Measurements from ENCODE around the gene NOS1AP.

NOS1AP gene

DNA sequence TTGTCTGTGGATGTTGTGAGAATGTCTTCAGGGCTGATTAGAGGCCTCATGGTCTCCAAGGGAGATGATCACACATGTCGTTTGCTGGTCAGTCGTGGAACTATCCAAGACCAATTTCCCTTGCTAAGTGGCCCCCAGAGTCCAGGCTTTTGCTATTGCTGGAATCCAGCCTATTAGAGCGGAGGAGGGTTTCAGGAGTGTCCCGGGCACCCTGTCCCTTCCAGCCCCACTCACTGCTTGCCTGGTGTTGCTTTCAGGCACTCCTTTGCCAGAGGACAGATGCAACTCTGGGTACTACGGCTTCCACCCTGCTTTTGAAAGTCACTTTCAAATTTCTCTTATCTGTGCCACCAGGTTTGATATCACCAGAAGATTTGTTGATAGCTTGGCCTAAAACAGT, 149.1 kb downstream of the NOS1AP start:
- no peak for DNase-seq (ENCODE audit: low read depth in 2 of 2)

DNA sequence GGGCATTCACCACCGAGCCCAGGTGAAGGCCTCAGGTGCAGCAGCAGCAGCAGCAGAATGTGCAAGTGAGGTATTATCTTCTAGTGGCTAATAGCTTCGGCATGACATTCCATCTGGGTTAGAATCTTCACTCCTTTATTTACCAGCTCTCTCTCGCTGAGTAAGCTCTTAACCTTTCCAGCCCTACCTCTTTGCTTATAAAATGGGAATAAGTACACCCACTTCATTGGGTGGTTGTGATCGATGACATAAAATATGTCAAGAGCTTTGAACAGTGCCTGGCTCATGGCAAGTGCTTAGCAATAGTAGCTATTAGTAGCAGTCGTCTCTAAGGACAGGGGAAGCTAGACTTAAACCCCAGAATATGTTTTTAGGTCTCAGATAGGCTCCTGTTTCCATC, 149.5 kb downstream of the NOS1AP start:
- no peak for DNase-seq (ENCODE audit: low read depth in 2 of 2)

DNA sequence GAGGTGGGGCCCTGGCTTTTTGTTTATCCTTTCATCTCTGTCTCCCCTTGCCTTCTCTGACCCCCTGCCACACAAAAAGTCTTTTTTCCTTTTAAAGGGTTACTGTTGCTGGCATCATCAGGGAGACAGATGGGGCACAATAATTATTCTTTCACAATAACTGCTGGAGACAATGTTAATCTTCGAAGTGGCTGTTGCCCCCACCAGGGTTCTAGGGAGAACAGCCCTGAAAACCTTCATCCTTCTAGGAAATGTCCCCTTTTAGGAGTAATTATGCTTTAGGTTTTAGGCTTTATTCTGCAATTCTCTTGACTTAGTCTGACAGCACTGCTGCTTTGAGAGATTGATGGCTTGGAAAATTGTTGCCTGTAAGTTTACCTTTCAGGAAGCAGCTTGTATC, 150.0 kb downstream of the NOS1AP start:
- no peak for DNase-seq (ENCODE audit: low read depth in 2 of 2)

DNA sequence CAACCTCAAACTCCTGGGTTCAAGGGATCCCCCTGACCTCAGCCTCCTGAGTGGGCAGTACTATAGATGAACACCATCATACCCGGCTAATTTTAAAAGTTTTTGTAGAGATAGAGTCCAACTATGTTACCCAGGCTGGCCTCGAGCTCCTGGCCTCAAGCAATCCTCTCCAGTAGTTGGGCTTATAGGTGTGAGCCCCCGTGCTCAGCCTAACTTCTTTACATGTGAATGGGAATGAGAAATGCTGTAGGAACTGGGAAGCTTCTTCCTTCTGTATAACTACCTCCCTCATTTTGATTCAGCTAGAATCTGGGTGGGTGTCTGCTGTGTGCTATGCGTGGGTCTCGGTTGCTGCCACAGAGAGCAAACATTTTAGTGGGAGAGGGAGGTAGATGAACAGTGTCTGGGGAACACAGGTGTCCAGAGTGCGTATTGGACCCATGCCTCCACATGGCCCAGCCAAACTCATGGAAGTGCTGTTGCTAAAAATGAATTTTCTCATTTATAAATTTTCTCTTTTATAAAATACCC, 150.6 kb downstream of the NOS1AP start:
- DNase-seq (ENCODE audit: low read depth in 2 of 2) = no peak

DNA sequence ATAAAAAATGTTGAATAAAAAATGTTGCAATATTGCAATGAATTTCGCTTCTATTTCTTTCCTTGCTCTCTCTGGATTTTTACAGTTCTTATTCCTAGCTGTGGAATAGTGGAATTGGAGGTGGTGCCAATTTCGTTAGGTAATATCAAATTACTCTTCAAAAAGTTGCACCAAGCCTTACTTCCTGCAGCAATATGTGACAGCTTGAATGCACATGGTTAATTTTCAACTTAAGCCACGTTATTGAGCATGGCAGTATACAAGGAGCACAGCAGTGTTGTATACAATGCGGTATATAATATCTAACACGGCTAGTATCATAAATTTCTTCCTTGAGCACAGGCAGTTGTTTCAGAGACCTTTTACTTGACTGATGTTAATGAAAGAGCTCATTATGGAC, 152.5 kb downstream of the NOS1AP start:
- DNase-seq (ENCODE audit: low read depth in 2 of 2) = no peak

DNA sequence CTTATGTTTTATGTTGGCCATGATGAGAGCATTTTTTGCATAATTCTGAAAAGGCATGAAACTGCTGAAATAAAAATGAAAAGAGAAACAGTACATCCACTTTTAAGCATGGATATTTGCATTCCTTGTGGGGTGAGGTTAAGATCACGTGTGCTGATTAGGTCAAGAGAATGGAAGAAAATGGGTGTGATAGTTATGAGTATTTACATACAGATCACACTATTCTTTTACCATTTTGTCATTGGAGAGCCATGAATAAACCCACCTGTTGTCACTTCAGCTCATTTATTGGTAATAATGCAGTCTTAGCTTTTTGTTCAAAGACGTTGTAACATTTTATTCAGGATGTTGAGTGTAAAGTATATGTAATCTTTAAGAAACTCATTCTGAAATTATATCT, 153.2 kb downstream of the NOS1AP start:
- DNase-seq (ENCODE audit: low read depth in 2 of 2) = no peak

DNA sequence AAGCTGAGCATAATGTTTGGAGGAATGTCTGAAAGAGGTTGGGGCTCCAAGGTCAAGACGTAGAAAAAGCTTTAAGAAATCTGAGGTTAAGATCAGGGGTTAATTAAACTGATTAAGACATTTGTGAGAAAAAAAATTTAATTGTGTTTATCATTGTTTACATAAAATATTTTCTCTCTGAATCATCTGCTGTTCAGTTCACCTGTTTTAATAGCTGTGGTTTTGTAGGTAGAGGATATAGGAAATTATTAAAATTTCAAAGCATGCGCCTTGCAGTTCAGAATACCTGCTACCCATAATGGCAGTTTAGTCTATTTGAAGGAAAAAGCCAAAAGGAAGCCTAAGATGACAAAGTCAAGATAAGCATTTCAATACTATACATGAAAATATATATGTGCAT, 154.0 kb downstream of the NOS1AP start:
- no peak for DNase-seq (ENCODE audit: low read depth in 2 of 2)

DNA sequence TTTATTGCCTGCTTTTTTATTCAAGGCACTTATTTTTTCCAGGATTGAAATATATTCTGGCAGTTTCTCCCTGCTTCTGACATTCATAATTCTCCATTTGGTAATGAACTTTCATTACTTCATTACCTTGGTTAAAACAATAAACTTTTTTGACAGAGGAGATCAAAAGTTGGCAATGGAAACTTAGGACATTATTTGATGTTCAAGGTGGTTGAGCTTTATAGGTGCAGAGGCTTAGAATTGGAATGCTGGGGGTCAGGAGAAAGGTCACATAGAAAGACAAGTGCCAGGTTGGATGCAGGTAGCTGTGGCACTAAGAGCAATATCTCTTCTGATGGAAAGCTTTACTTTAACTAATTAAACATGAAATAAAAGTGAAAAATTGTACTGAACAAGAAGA, 154.8 kb downstream of the NOS1AP start:
- DNase-seq (ENCODE audit: low read depth in 2 of 2) = no peak

DNA sequence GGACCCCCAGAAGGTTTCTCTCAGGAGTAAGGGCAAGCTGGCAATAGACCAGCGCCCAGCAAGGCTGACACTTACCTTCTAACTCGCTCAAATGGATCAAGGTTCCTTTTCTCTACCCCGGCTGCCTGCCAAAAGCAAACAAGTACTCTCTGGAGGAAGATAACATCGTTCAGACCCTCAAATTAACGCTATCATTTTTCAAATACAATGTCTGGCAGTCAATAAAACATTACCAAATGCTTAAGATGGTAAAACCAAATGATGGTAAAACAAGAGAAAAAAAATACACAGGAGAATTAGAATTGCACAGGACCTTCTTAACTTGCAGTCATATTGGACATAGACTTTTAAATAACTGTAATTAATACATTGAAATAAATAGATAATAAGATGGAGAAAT, 159.1 kb downstream of the NOS1AP start:
- DNase-seq (ENCODE audit: low read depth in 2 of 2) = no peak

DNA sequence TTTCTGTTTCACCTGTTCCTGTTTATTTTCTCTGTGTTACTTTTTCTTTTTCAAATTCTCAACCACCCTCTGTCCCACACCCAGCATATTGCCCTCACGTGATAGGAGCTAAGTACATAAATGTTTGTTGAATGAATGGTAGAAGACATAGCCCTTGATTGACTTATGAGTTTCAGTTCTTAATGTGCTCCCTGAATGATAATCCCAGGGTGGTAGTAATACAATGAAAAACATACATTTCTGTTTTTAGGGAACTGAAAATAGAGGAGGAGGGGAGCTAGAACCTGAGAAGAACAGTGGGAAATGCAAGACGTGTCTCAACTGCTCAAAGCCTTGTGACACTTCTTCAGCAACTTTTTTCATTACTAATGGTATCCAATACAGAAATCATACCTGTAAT, 160.1 kb downstream of the NOS1AP start:
- no peak for DNase-seq (ENCODE audit: low read depth in 2 of 2)

DNA sequence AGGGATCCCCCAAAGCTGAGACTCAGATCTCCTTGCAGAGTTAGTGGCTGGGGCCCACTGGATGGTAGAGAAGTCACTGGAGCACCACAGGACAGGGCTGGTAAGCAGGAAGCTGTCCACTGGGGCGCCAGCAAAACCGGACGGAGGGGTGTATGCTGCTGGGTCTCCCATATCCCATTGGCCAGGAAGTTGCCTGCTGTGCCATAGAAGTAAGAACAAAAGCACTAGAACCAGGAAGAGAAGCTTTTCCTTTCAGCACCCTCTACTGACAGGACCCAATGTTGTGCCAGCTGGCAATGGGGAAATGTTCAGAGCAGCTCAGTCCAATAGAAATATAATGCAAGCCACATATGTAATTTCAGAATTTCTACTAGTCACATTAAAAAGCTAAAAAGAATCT, 160.6 kb downstream of the NOS1AP start:
- no peak for DNase-seq (ENCODE audit: low read depth in 2 of 2)

DNA sequence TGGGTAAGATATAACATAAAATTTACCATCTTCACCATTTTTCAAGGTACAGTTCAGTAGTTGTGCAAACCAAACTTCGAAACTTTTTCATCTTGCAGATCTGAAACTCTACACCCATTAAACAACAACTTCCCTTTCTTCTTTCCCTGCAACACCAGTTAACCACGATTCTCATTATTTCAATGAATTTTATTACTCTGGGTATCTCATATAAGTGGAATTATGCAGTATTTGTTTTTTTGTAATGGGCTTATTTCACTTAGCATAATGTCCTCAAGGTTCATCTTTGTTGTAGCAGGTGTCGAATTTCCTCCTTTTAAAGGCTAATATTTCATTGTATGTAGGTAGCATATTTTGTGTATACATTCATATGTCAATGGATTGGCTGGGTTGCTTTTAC, 161.0 kb downstream of the NOS1AP start:
- DNase-seq (ENCODE audit: low read depth in 2 of 2) = no peak

DNA sequence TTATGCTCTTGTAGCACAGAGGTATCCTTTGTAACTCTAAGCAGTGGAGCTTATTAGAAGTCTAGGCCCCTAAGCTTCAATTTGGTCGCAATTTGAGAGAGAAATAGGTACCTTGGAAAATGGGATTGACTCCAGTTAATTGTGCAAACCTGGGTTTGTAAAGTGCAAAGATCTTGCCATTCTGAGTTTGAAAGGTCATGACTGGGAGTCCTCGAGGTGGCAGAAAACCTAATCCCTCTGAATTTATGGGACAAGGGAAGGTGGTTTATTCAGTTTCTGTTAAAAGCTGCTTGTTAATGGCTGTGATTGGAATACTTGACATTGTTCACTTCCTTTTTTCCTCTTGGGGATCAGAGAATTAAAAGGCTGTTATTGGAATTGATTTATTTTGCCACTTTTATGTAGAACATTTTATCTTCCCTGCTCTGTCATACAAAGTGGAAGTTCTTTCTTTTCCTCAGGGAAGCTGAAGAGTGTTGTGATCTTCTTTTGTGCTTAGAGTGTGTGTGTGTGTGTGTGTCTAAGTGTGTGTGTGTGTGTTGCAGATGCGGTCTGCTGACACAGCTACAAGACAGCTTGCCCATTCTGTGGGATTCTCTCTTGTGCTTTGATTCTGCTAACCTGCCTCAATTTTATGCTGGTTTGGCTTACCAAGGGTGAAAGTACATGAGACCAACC, 162.7 kb downstream of the NOS1AP start:
- DNase-seq (ENCODE audit: low read depth in 2 of 2) = no peak

DNA sequence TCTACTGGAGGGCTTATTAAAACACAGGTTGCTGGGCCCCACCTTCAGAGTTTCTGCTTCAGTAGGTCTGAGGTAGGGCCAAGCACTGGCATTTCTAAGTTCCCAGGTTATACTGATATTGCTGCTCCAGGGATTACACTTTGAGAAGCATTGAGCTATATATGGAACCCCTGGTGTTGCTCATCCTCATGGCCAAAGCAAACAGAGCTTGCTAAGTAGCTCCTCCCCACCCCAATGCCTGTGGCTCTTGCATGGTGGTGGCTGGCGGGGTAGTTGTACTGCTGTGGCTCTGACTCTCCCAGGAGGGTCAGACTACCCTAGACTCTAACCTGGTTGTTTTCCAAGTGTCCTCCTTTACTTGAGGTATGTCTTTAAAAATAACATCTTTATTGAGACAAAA, 163.6 kb downstream of the NOS1AP start:
- no peak for DNase-seq (ENCODE audit: low read depth in 2 of 2)

DNA sequence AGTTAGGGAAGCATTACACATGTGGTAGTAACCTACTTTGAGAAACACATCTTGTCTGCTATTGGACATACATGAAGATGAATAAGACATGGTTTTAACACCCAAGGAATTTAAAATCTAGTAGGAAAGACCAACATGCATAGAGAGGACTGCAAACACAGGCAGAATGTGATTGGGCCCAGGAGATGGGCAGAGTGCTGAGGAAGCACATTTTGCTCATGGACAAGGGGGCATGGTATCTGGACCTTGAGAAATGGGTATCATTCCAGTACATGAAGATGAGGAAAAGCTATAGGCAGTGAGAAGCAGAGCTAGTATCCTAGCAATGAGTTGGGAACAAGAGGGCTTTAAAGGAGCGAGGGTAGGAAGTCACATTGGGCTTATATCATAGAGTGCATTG, 164.4 kb downstream of the NOS1AP start:
- DNase-seq (ENCODE audit: low read depth in 2 of 2) = no peak

DNA sequence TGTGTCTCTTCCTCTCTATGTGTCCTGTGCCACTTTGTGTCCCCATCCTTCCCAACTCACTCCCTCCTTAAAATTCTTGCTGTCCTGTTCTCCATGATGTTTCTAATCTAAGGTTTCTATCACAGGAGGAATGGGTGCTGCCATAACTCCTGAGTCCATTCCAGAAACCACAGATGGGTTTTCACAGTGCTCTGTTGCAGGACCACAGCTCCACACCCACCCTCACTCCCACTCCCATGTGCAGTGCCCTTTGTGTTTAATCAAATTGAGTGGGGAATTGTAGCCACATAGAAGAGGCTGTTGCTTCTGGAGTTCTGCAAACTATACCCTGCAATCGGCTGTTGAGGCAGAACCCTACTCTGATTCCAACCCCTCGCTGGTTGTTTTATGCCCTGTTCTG, 165.1 kb downstream of the NOS1AP start:
- DNase-seq (ENCODE audit: low read depth in 2 of 2) = no peak

DNA sequence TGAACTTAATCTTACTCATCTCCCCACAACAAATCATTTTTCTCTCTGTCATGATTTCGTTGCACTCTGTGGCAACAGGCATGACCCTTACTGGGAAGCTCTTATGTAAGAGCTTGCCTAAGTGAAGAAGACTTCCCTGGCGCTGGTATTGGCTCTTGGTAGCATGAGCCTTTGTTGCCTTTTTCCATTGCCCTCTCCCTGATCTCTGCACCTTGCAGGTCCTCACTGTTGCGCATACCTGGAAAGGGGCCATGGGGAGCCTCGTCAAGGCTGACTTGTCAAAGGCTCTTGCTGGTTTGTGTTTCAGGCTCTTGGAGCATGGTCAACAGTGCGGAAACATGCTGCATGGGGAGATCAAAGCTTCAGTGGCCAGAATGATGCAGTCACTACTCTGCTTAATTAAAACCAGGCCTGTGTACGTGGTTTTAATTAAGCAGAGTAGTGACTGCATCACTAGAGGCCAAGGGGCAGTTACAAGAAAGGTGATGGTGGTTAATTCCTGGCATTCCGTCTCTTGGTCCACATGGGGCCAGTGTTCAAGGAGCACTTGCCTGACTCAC, 165.8 kb downstream of the NOS1AP start:
- DNase-seq (ENCODE audit: low read depth in 2 of 2) = no peak

DNA sequence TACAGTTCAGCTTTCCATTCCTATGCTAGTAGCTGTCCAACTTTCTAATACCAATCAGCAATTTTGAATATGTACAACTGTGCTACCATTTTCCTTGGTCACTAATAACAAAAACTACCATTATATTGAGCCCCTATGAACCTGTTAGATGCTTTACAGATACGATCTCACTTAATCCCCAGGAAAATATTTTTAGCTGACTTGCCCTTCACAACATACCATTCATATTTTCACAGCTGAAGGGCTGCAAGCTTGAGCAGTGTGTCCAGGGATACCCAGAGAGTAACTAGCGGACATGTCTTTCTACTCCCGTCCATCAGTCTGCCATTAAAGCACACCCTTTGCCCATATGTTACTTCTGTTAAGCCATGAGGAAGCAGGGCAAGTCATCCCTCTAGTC, 166.7 kb downstream of the NOS1AP start:
- no peak for DNase-seq (ENCODE audit: low read depth in 2 of 2)

DNA sequence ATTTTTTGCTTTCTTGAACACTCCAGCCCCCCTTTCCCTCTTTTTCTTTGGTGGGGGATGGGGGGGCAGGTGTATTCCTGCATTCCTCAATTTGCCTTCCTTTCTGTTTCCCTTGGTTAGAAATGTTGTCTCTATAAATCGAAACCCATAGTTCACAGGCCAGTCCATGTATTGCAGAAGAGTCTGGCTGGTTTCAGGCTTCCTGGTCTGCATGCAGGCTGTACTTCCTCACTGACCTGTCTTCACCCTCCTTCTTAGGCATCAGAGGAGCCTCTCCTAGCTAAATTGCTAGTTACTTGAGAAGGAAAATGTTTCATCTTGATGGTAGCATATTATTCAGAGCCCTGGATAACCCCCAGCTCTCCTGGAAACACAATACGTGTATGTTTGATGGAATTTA, 167.1 kb downstream of the NOS1AP start:
- no peak for DNase-seq (ENCODE audit: low read depth in 2 of 2)

DNA sequence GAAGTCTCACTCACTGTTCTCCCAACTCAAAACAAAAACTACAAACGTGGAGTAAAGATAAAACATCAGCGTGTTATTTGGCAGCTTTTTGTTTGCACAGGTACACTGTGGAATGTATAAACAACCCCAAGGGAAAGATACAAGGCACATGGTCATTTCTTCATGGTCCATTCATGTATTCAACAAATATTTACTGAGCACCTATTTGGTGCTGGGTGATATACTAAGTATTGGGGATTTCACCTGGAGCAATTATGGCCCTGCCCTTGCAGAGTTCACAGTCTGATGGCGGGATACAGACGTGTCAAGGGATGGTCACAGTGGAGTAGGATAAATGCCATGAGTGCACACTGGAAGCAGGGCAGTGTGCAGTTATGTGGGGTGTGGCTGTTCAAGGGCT, 171.1 kb downstream of the NOS1AP start:
- no peak for DNase-seq (ENCODE audit: low read depth in 2 of 2)

DNA sequence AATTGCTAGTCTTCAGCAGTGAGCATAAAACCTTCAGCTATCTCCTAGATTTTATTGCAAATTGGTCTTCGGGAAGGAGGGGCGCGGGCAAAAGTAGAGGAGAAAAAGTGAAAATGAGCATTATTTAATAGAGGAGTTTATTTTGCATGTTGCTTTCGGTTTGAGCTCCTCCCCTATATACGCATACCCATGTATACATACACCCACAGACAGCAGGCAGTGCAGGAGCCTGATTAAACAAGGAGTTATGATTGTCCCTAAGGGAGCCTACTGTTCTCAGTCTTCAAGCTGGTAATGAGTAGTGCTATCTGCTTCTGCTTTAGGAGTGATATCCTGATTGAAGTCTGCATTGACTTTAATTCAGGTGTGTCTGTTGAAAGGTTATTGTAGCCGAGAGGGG, 173.3 kb downstream of the NOS1AP start:
- no peak for DNase-seq (ENCODE audit: low read depth in 2 of 2)

DNA sequence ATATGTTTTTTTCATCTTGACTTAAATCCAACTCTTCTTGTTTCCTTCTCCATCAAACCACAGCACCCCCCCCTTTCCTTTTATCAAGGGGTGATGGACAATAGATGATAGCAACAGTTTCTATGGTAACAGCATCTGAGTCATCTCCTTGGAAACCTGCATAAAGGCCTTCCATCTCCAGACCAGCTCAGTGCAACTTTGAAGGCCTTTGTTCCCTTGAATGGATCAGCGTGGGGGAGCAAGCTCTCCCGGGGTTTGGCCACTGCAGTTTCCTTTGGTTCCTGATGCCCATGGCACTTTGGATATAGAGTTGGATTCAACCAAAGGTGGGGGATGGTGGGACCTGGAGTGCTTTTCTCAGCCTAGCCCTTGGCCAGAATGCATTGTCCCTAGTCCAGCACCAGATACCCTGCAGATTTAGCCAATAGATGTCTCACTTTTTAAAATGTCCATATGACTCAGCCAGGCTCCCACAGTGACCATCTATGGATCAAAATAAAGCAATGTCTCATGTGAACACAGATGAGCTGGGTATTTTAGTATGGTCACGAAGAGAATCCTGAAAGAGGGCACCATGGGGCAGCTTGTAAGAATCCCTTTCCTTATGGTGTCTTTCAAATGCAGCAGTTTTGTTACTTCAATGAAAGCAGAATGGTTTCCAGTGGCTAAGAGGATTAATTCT, 179.5 kb downstream of the NOS1AP start:
- DNase-seq (ENCODE audit: low read depth in 2 of 2) = no peak

DNA sequence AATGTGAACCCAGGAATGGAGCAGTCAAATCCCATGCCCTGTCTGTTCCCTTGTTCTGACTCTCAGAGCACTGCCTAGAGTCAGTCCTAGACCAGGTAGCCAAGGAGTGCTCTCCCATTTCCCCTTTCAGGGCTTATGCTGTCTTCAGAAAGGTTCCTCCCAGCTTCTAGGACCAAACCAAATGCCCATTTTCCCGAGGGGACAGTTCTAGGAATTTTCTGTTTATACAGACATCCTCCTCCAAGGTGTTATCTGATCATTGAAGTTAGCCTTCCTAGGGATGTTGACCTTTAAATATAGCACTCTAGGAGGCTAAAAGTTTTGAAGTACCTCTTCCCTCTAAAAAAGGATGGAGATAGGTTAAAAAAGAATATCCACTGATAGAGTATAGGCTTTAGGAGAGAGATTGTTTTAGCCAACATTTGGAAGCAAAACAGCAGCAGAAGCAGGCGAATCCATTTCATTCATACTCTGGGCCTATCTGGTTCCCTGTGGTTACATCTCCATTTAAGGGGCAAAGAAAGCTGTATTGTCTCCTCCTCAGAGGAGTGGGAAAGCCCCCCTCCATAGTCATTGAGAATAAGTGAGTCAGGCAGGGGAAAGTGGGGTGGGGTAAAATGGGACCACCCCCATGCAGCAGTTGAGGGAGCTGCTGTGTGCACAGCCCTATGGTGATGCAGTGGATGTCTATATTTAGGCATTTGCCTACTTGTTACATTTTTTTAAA, 180.7 kb downstream of the NOS1AP start:
- DNase-seq (ENCODE audit: low read depth in 2 of 2) = no peak

Measured in stimulated activated CD4-positive, alpha-beta T cell treated with anti-CD3 and anti-CD28 coated beads, Interleukin-15, amount 100 ng/mL, for 48 hours (primary cell).